HEK293 (cell line): ENCODE results near the gene BAHD1.

ENCODE experiments used
- CTCF ChIA-PET: fragments of 350-600 bp; formaldehyde crosslinking; extraction: SDS; loops from one replicate; lab custom pipeline; 2021; ENCODE audit warnings: antibody characterized with exemption; lab: Yijun Ruan, JAX
- POLR2A ChIA-PET: fragments of 300-600 bp; formaldehyde crosslinking; extraction: SDS; loops from one replicate; lab custom pipeline; 2020; ENCODE audit warnings: antibody characterized with exemption, inconsistent platforms; lab: Yijun Ruan, JAX
- H3K27ac ChIP-seq: fragments of 200-500 bp; sonication (Bioruptor generic); 2 replicates; pipeline ENCODE4 v1.5.1; 2014; ENCODE audit warnings: low read depth, low read length, control low read depth, inconsistent platforms; ENCODE audit errors: extremely low read depth
- H3K36me3 ChIP-seq, 2 experiments: fragments of 200-500 bp in 1 of 2; sonication (Bioruptor generic) in 1 of 2; 1 replicate in 1 of 2; 2 replicates in 1 of 2; pipeline ENCODE4 v1.5.1; 2014 to 2017; ENCODE audit warnings: inconsistent platforms in 2 of 2, low read length in 2 of 2; ENCODE audit not compliant: control insufficient read depth in 2 of 2, insufficient read depth in 1 of 2
- H3K4me1 ChIP-seq: fragments of 200-500 bp; sonication (Bioruptor generic); 2 replicates; pipeline ENCODE4 v1.5.1; 2014; ENCODE audit warnings: mild to moderate bottlenecking, low read length, inconsistent platforms; ENCODE audit not compliant: control insufficient read depth, insufficient read depth
- H3K4me3 ChIP-seq: 2 replicates; pipeline ENCODE4 v1.5.1; 2011; ENCODE audit warnings: low read depth, mild to moderate bottlenecking, control low read depth, low read length, moderate library complexity
- H3K9me3 ChIP-seq: fragments of 200-500 bp; sonication (Bioruptor generic); 2 replicates; pipeline ENCODE4 v1.5.1; 2014; ENCODE audit warnings: low read depth, low read length, inconsistent platforms; ENCODE audit not compliant: control insufficient read depth, insufficient read depth
- AEBP2 ChIP-seq: fragments of 450-650 bp; formaldehyde crosslinking; IDR thresholded peaks from 2 replicates; pipeline ENCODE4 v1.5.1; 2016; ENCODE audit warnings: missing biosample characterization, missing genetic modification characterization, borderline replicate concordance
- ATF2 ChIP-seq: fragments of 450-650 bp; formaldehyde crosslinking; IDR thresholded peaks from 2 replicates; pipeline ENCODE4 v1.5.1; 2016; ENCODE audit warnings: missing biosample characterization, missing genetic modification characterization, low read depth
- GLI2 ChIP-seq: fragments of 450-650 bp; formaldehyde crosslinking; IDR thresholded peaks from 2 replicates; pipeline ENCODE4; 2017; ENCODE audit warnings: missing biosample characterization, missing genetic modification characterization, low read depth, borderline replicate concordance
- KLF9 ChIP-seq: fragments of 450-650 bp; formaldehyde crosslinking; IDR thresholded peaks from 2 replicates; pipeline ENCODE4 v1.5.1; 2016; ENCODE audit warnings: missing biosample characterization, missing genetic modification characterization, low read depth
- TSHZ1 ChIP-seq: fragments of 450-650 bp; formaldehyde crosslinking; IDR thresholded peaks from 2 replicates; pipeline ENCODE4 v1.5.1; 2016; ENCODE audit warnings: missing biosample characterization, missing genetic modification characterization, borderline replicate concordance
- ZBTB11 ChIP-seq: fragments of 450-650 bp; formaldehyde crosslinking; conservative IDR thresholded peaks from 2 replicates; pipeline ENCODE4 v1.5.1; 2016; ENCODE audit warnings: low read depth, missing biosample characterization, missing genetic modification characterization
- ZEB2 ChIP-seq: fragments of 450-650 bp; formaldehyde crosslinking; IDR thresholded peaks from 2 replicates; pipeline ENCODE4 v1.5.1; 2016; ENCODE audit warnings: missing biosample characterization, missing genetic modification characterization
- ZNF148 ChIP-seq: fragments of 450-650 bp; formaldehyde crosslinking; IDR thresholded peaks from 2 replicates; pipeline ENCODE4 v1.5.0; 2017; ENCODE audit warnings: missing biosample characterization, missing genetic modification characterization, borderline replicate concordance
- ZNF274 ChIP-seq, 2 experiments: fragments of 200-500 bp in 1 of 2; fragments of 450-650 bp in 1 of 2; sonication (Bioruptor generic) in 1 of 2; formaldehyde crosslinking in 1 of 2; IDR thresholded peaks; 2 replicates each; pipeline versions ENCODE4 v1.5.1 to v1.6.1; 2014 to 2016; ENCODE audit warnings: borderline replicate concordance in 1 of 2, inconsistent platforms in 1 of 2, low read length in 1 of 2, missing biosample characterization in 1 of 2, missing genetic modification characterization in 1 of 2
- ZNF37A ChIP-seq: fragments of 450-650 bp; IDR thresholded peaks from 2 replicates; pipeline ENCODE4 v1.5.1; 2018; ENCODE audit warnings: missing biosample characterization, missing genetic modification characterization
- ZNF449 ChIP-seq: fragments of 450-650 bp; formaldehyde crosslinking; IDR thresholded peaks from 2 replicates; pipeline ENCODE4 v1.5.1; 2017; ENCODE audit warnings: missing biosample characterization, mild to moderate bottlenecking, missing genetic modification characterization, moderate library complexity
- ZNF549 ChIP-seq: fragments of 450-650 bp; IDR thresholded peaks from 2 replicates; pipeline ENCODE4 v1.5.1; 2018; ENCODE audit warnings: missing biosample characterization, missing genetic modification characterization, mild to moderate bottlenecking, inconsistent platforms, moderate library complexity
- ZNF560 ChIP-seq: fragments of 450-650 bp; formaldehyde crosslinking; IDR thresholded peaks from 2 replicates; pipeline ENCODE4 v1.5.1; 2017; ENCODE audit warnings: missing biosample characterization, missing genetic modification characterization, borderline replicate concordance
- ZNF624 ChIP-seq: fragments of 450-650 bp; formaldehyde crosslinking; IDR thresholded peaks from 2 replicates; pipeline ENCODE4 v1.5.1; 2017; ENCODE audit warnings: missing biosample characterization, missing genetic modification characterization
- ZNF837 ChIP-seq: fragments of 450-650 bp; formaldehyde crosslinking; IDR thresholded peaks from 2 replicates; pipeline ENCODE4 v1.5.1; 2016; ENCODE audit warnings: missing biosample characterization, missing genetic modification characterization
- ZNF843 ChIP-seq: fragments of 450-650 bp; formaldehyde crosslinking; IDR thresholded peaks from 2 replicates; pipeline ENCODE4 v1.5.1; 2016; ENCODE audit warnings: missing biosample characterization, missing genetic modification characterization
- ZXDB ChIP-seq: fragments of 450-650 bp; formaldehyde crosslinking; IDR thresholded peaks from 2 replicates; pipeline ENCODE4 v1.5.1; 2016; ENCODE audit warnings: missing biosample characterization, missing genetic modification characterization

BAHD1 gene

GRCh38 chr15:40512440-40512839 lies 71.7 kb downstream of the BAHD1 start (continued):
- TF ChIP-seq ZNF148 (tag by site-specific recombination) (no peak), ZNF560 (tag by site-specific recombination) (no peak), AEBP2 (tag by site-specific recombination) (no peak), ZXDB (tag by site-specific recombination) (no peak), GLI2 (tag by site-specific recombination) (no peak)
- TF ChIP-seq, all 188 proteins: peak for 0

GRCh38 chr15:40513609-40514008 lies 72.9 kb downstream of the BAHD1 start:
- TF ChIP-seq ATF2 (tag by site-specific recombination) (0 out of 2 replicates have a peak, but pooled peaks have one; percentile 13), ZNF624 (tag by site-specific recombination) (no peak)
- TF ChIP-seq, all 188 proteins: peak for 1
- Histone ChIP-seq H3K4me1 (no peaks in the 10 kb centered on the region), H3K4me3 (no peak overlapping the region), H3K9me3 (no peaks in the 10 kb centered on the region), H3K36me3 (no peaks in the 10 kb centered on the region), H3K27ac (no peak overlapping the region)
- ChIA-PET CTCF (interaction anchor here (0.7 kb wide), 1 partner anchor 72 kb away, joined by 3 read pairs; no protein-coding TSS in a partner anchor), POLR2A (no interaction called here)

- no peak overlapping the region for H3K4me3 ChIP-seq
- no peak overlapping the region for H3K27ac ChIP-seq
- CTCF ChIA-PET: no interaction called here
- no peak for TF ChIP-seq GLI2 (tag by site-specific recombination)
- no peak for TF ChIP-seq ZNF843
- no peak for TF ChIP-seq ZNF274 (IDR thresholded peaks at IDR 0.05; ENCODE audit: low read length)
- TF ChIP-seq ZNF274 (tag by site-specific recombination; IDR thresholded peaks at IDR 0.05; ENCODE audit: borderline replicate concordance): no peak
- no peak for TF ChIP-seq KLF9 (tag by site-specific recombination)
- TF ChIP-seq ZNF837 (tag by site-specific recombination): no peak
- TF ChIP-seq TSHZ1: no peak
- TF ChIP-seq ZBTB11: no peak
- TF ChIP-seq ZEB2 (tag by site-specific recombination): no peak
- TF ChIP-seq ZNF549: no peak
- no peak for TF ChIP-seq ZNF449 (tag by site-specific recombination)
- TF ChIP-seq ZNF37A (tag by site-specific recombination): no peak
Observed at GRCh38 chr15:40516322-40516721, 75.6 kb downstream of the BAHD1 start.

More at GRCh38 chr15:40516322-40516721, 75.6 kb downstream of the BAHD1 start:
- POLR2A ChIA-PET: no interaction called here
- Histone ChIP-seq H3K36me3 (no peaks in the 10 kb centered on the region), H3K4me1 (no peaks in the 10 kb centered on the region), H3K9me3 (no peaks in the 10 kb centered on the region)
